ENCODE results near the gene RHBDF1.

The RHBDF1 gene

DNA sequence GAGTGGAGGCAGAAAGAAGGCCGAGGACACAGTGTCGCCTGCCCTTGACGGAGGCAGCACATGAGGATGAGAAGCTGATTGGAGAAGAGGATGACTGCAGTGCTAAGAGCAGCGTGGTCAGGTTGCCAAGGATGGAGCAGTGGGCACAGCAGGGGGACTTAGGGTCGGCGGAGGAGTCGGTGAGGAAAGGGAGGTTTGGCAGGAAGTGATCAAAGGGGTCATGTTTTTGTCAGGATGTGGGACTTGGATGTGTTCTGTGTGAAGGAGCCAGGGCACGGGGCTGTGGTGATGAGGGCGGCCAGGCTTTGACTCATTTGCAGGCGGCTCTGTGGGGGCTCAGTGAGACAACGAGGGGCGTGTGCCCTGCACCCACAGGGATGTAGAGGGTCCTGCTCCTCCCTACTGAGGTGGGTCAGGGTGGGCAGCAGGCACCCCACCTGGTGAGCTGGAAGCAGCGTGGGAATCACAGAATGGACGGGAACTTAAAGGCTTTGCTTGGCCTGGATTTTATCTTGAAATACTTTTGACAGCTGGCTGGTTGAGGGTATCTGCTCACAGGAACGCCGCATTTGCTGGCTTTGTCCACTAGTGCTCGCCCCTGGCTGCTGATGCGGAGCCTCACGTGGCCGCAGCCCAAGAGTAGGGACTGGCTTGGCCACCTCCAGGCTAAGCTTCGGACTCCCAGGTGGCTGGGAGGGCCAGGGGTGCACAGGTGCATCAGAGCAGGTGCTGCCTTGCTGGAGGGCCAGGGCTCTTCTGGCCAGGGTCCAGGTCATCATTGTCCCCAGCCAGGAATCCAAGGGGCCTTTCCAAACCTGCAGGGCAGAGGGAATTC, 11.6 kb upstream of the RHBDF1 start:
- H3K4me3 ChIP-seq (ENCODE audit: low read length): no peak overlapping the region
- DNase-seq (ENCODE audit: low read depth, low spot score): no peak

DNA sequence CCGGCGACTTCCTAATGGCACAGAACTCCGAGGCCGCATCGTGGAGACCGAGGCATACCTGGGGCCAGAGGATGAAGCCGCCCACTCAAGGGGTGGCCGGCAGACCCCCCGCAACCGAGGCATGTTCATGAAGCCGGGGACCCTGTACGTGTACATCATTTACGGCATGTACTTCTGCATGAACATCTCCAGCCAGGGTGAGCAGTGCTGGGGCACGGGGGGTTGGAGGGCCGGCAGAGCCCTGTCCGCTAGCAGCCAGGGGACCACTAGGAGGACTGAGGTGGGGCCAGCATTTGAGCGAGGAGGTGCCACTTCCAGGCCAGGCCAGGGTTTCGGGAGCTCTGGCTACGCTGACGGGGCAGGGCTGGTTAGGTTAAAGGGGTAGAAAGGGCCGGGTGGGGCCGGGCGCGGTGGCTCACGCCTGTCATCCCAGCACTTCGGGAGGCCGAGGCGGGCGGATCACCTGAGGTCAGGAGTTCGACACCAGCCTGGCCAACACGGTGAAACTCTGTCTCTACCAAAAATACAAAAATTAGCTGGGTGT, 10.7 kb upstream of the RHBDF1 start:
- WGBS (ENCODE audit: insufficient coverage, insufficient read length): no CpG with 5 or more reads among the region's 31 CpGs
- no peak for DNase-seq (ENCODE audit: low read depth, low spot score)

More for the DNA sequence above, 11.6 kb upstream of the RHBDF1 start:
- no peak overlapping the region for H3K27ac ChIP-seq (ENCODE audit: low read length)
- H3K27me3 ChIP-seq (ENCODE audit: control insufficient read depth, insufficient read depth, low read length): no peaks in the 10 kb centered on the region
- H3K4me1 ChIP-seq (ENCODE audit: control insufficient read depth, insufficient read depth, low read length): peaks cover 3% of the 10 kb centered on the region; the same call in 1 of the 2 replicates
- H3K9me3 ChIP-seq (ENCODE audit: control insufficient read depth, insufficient read depth, low read length): no peaks in the 10 kb centered on the region
- H3K36me3 ChIP-seq (ENCODE audit: control insufficient read depth, insufficient read depth, low read length): peaks cover 30% of the 10 kb centered on the region
- WGBS (ENCODE audit: insufficient coverage, insufficient read length): no CpG with 5 or more reads among the region's 21 CpGs

DNA sequence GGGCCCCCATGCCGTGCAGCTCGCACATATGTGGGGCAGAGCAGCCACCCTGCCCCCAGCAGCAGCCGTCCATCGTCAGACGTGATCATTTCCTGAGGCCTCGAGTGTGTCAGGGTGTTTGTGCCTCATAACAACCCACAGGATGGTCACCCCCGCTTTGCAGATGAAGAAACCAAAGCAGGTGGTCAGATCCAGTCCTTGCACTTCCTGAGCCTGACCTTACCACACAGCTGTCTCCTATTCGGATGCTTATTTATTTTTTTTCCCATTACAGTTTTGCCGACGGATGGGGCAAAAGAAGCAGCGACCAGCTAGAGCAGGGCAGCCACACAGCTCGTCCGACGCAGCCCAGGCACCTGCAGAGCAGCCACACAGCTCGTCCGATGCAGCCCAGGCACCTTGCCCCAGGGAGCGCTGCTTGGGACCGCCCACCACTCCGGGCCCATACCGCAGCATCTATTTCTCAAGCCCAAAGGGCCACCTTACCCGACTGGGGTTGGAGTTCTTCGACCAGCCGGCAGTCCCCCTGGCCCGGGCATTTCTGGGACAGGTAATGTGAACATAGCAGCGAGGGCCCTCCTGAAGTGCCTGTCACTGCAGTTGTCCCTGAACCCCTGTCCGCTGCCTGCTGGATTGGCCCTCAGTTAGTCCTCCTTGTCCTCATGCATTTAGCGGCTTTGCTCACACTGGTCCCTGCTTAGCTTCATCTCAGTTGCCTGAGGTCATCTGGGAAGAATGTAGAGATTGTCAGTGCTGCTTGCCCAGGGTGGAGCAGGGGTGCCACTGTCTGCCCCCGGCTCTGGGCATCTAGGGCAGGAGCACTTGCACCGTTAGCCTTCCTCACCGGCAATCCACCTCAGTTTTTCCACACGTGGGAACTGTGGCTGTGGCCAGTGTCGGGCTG, 7.0 kb upstream of the RHBDF1 start:
- Histone ChIP-seq H3K27ac (ENCODE audit: low read length) (no peak overlapping the region), H3K4me3 (ENCODE audit: low read length) (no peak overlapping the region)

More for the DNA sequence above, 10.7 kb upstream of the RHBDF1 start:
- no peaks in the 10 kb centered on the region for H3K27me3 ChIP-seq (ENCODE audit: control insufficient read depth, insufficient read depth, low read length)
- H3K36me3 ChIP-seq (ENCODE audit: control insufficient read depth, insufficient read depth, low read length): peaks cover 26% of the 10 kb centered on the region
- H3K9me3 ChIP-seq (ENCODE audit: control insufficient read depth, insufficient read depth, low read length): no peaks in the 10 kb centered on the region
- peaks cover 8% of the 10 kb centered on the region for H3K4me1 ChIP-seq (ENCODE audit: control insufficient read depth, insufficient read depth, low read length)
- no peak overlapping the region for H3K4me3 ChIP-seq (ENCODE audit: low read length)
- H3K27ac ChIP-seq (ENCODE audit: low read length): no peak overlapping the region

DNA sequence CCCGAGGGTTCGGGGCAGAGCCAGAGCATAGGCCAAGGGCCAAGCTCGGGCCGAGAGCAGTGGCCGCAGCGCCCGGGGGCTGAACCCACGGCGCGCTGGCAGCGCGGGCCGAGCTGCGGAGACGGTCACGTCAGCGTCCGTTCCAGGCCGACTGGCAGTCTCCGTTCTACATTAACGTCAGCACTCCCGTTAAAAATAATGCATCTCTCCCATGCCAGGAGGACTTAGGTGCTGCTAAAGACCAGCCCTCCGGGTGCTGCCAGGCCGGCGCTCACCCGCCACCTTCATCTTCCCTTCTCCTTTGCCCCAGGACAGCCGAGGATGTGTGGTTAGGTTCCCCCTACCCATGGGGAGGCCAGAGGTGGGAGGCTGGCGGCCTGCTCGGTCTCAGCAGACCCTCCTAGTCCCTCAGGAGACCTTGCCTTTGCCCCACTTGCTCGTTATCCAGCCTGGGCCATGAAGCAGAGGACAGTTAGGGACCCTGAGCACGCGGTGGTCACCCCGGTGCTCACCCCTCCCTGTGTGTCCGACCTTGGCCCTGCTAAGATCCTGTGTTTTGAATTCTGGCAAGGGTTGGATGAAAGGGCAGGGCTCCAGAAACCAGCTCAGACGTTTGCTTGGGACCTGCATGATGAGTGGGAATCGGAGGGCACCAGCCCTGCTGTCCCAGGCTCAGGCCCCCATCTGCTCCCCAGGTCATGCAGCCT, 6.2 kb upstream of the RHBDF1 start:
- Histone ChIP-seq H3K4me3 (ENCODE audit: low read length) (peak overlapping the region; percentile 89), H3K36me3 (ENCODE audit: control insufficient read depth, insufficient read depth, low read length) (peaks cover 5% of the 10 kb centered on the region; the same call in 1 of the 2 replicates), H3K4me1 (ENCODE audit: control insufficient read depth, insufficient read depth, low read length) (peaks cover 20% of the 10 kb centered on the region), H3K27me3 (ENCODE audit: control insufficient read depth, insufficient read depth, low read length) (no peaks in the 10 kb centered on the region), H3K27ac (ENCODE audit: low read length) (no peak overlapping the region), H3K9me3 (ENCODE audit: control insufficient read depth, insufficient read depth, low read length) (no peaks in the 10 kb centered on the region)
- no CpG with 5 or more reads among the region's 36 CpGs for WGBS (ENCODE audit: insufficient coverage, insufficient read length)
- no peak for DNase-seq (ENCODE audit: low read depth, low spot score)

More for the DNA sequence above, 7.0 kb upstream of the RHBDF1 start:
- no peaks in the 10 kb centered on the region for H3K9me3 ChIP-seq (ENCODE audit: control insufficient read depth, insufficient read depth, low read length)
- peaks cover 10% of the 10 kb centered on the region for H3K36me3 ChIP-seq (ENCODE audit: control insufficient read depth, insufficient read depth, low read length)
- DNase-seq (ENCODE audit: low read depth, low spot score): no peak
- WGBS (ENCODE audit: insufficient coverage, insufficient read length): no CpG with 5 or more reads among the region's 32 CpGs
- no peaks in the 10 kb centered on the region for H3K27me3 ChIP-seq (ENCODE audit: control insufficient read depth, insufficient read depth, low read length)
- H3K4me1 ChIP-seq (ENCODE audit: control insufficient read depth, insufficient read depth, low read length): peaks cover 16% of the 10 kb centered on the region

- WGBS (ENCODE audit: insufficient coverage, insufficient read length): no CpG with 5 or more reads among the region's 83 CpGs
- Histone ChIP-seq H3K4me3 (ENCODE audit: low read length) (peak within 1 kb of the TSS; percentile 89), H3K27ac (ENCODE audit: low read length) (no peak within 1 kb of the TSS), H3K27me3 (ENCODE audit: control insufficient read depth, insufficient read depth, low read length) (no peaks in the 10 kb centered on the region), H3K36me3 (ENCODE audit: control insufficient read depth, insufficient read depth, low read length) (peaks cover 5% of the 10 kb centered on the region; the same call in 1 of the 2 replicates), H3K9me3 (ENCODE audit: control insufficient read depth, insufficient read depth, low read length) (no peaks in the 10 kb centered on the region), H3K4me1 (ENCODE audit: control insufficient read depth, insufficient read depth, low read length) (peaks cover 25% of the 10 kb centered on the region)
- DNase-seq (ENCODE audit: low read depth, low spot score): no peak
Measured at GRCh38 chr16:77807-78443, 5.5 kb upstream of the RHBDF1 start, which contains the start of gene MPG. Gene MPG, plus strand, starts transcription at chr16:78225. Its CDS starts 85 bp downstream, at chr16:78310.

- no peaks in the 10 kb centered on the region for H3K27me3 ChIP-seq (ENCODE audit: control insufficient read depth, insufficient read depth, low read length)
- H3K36me3 ChIP-seq (ENCODE audit: control insufficient read depth, insufficient read depth, low read length): peaks cover 5% of the 10 kb centered on the region; the same call in 1 of the 2 replicates
- H3K27ac ChIP-seq (ENCODE audit: low read length): no peak overlapping the region
- no peak for DNase-seq (ENCODE audit: low read depth, low spot score)
- H3K4me3 ChIP-seq (ENCODE audit: low read length): peak overlapping the region; percentile 89; the same call in 1 of the 2 replicates
- H3K9me3 ChIP-seq (ENCODE audit: control insufficient read depth, insufficient read depth, low read length): no peaks in the 10 kb centered on the region
- peaks cover 29% of the 10 kb centered on the region for H3K4me1 ChIP-seq (ENCODE audit: control insufficient read depth, insufficient read depth, low read length)
- WGBS (ENCODE audit: insufficient coverage, insufficient read length): no CpG with 5 or more reads among the region's 31 CpGs
Measured at GRCh38 chr16:77273-77806, 4.9 kb upstream of the RHBDF1 start.

- peaks cover 26% of the 10 kb centered on the region for H3K4me1 ChIP-seq (ENCODE audit: control insufficient read depth, insufficient read depth, low read length)
- H3K9me3 ChIP-seq (ENCODE audit: control insufficient read depth, insufficient read depth, low read length): no peaks in the 10 kb centered on the region
- peaks cover 5% of the 10 kb centered on the region; the same call in 1 of the 2 replicates for H3K36me3 ChIP-seq (ENCODE audit: control insufficient read depth, insufficient read depth, low read length)
- WGBS (ENCODE audit: insufficient coverage, insufficient read length): no CpG with 5 or more reads among the region's 13 CpGs
- H3K27me3 ChIP-seq (ENCODE audit: control insufficient read depth, insufficient read depth, low read length): no peaks in the 10 kb centered on the region
- no peak overlapping the region for H3K4me3 ChIP-seq (ENCODE audit: low read length)
- no peak for DNase-seq (ENCODE audit: low read depth, low spot score)
- no peak overlapping the region for H3K27ac ChIP-seq (ENCODE audit: low read length)
Measured at GRCh38 chr16:76535-77272, 4.3 kb upstream of the RHBDF1 start.

DNA sequence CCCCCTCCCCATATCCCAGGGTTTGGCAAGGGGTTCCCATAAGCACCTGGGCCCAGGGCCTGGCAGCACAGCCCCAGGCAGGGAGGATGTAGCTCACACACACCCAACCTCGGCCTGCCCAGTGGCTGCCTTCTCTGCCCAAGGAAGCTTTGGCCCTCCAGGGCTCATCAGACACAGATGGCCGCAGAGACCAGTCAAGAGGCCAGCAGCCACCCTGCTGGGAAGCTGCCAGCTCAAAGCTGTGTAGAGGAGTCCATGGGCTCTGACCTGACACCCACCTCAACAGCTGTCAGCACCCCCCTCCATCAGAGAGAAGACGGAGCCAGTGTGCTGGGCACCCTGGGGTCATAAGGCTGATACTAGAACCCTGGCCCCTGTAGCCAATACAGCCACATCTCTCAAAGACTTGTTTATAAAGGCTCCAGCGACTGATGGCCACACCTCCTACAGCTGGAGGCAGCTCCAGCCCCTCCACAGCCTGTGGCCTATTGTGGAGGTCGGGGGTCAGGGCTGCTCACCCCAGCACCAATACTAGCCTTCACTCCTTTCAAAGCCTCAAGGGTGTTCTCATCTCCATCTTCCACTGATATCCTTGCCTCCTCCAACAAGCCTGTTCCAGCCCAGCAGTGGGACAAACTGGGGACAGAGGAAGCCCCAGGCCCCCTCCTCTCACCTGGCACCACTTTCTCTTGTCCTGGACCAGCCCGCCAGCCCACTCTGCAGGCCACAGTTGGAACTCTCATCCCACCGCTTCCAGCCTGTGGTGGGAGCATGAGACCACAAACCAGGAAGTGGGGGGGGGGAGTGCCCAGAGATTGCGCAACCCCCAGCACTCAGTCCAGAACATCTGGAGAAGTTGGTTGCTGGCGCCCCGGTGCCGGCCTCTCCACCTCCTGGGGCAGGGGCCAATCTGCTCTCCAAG, 3.4 kb upstream of the RHBDF1 start:
- peaks cover 31% of the 10 kb centered on the region for H3K4me1 ChIP-seq (ENCODE audit: control insufficient read depth, insufficient read depth, low read length)
- H3K9me3 ChIP-seq (ENCODE audit: control insufficient read depth, insufficient read depth, low read length): no peaks in the 10 kb centered on the region
- no CpG with 5 or more reads among the region's 11 CpGs for WGBS (ENCODE audit: insufficient coverage, insufficient read length)
- DNase-seq (ENCODE audit: low read depth, low spot score): no peak
- H3K27me3 ChIP-seq (ENCODE audit: control insufficient read depth, insufficient read depth, low read length): no peaks in the 10 kb centered on the region
- no peak overlapping the region for H3K27ac ChIP-seq (ENCODE audit: low read length)
- no peak overlapping the region for H3K4me3 ChIP-seq (ENCODE audit: low read length)
- H3K36me3 ChIP-seq (ENCODE audit: control insufficient read depth, insufficient read depth, low read length): peaks cover 5% of the 10 kb centered on the region; the same call in 1 of the 2 replicates

All from iPS DF 6.9 (cell line).